Activated CD8-positive, alpha-beta T cell treated with anti-CD3 and anti-CD28 coated beads for 36 hours (primary cell): ENCODE measurements around the gene MCU. TPM values are rescaled to one million over a fixed set of nuclear protein-coding genes. Genes with fewer than 3 reads are reported as not detected.

Experiments used
- ATAC-seq: fragments of 200-7000 bp; cut with Tn5 transposase; one replicate; pipeline ENCODE4 v1.10.0; 2021; ENCODE audit warnings: mild to moderate bottlenecking, moderate library complexity
- CTCF ChIA-PET: fragments of 350-600 bp; sonication (Branson Sonifier 250); formaldehyde crosslinking; loops from one replicate; lab custom pipeline; 2021; ENCODE audit warnings: antibody characterized with exemption; lab: Charles Lee
- POLR2A ChIA-PET: fragments of 350-600 bp; sonication (Branson Sonifier 250); formaldehyde crosslinking; loops from one replicate; lab custom pipeline; 2021; ENCODE audit warnings: antibody characterized with exemption; lab: Charles Lee
- DNase-seq: peaks from one replicate; pipeline ENCODE4 v3.0.0-alpha.2; 2020
- H3K27ac Mint-ChIP-seq: one replicate; pipeline ENCODE4 v1.8.0; 2021; ENCODE audit warnings: mild to moderate bottlenecking, mixed read lengths
- H3K27me3 Mint-ChIP-seq: one replicate; pipeline ENCODE4 v1.8.0; 2021; ENCODE audit warnings: mixed read lengths
- H3K36me3 Mint-ChIP-seq: one replicate; pipeline ENCODE4 v1.8.0; 2021; ENCODE audit warnings: low read depth, mixed read lengths
- H3K4me1 Mint-ChIP-seq: one replicate; pipeline ENCODE4 v1.8.0; 2021; ENCODE audit warnings: low read depth, mixed read lengths
- H3K4me3 Mint-ChIP-seq: one replicate; pipeline ENCODE4 v1.8.0; 2021; ENCODE audit warnings: mild to moderate bottlenecking, moderate library complexity, mixed read lengths
- H3K9me3 Mint-ChIP-seq: one replicate; pipeline ENCODE4 v1.8.0; 2021; ENCODE audit warnings: mixed read lengths
- CTCF ChIP-seq: fragments of 200-600 bp; IDR thresholded peaks from one replicate; pipeline ENCODE4 v1.8.0; 2022; ENCODE audit warnings: antibody characterized with exemption, mild to moderate bottlenecking
- intact Hi-C: fragments of 100-400 bp; cut with micrococcal nuclease; formaldehyde crosslinking; loops from one replicate; pipeline ENCODE4 v1.10.0; 2022
- total RNA-seq, 2 experiments: library from RNA; stranded (reverse); gene quantifications; one replicate each; pipeline ENCODE4 v1.2.3, GENCODE V29; 2021

MCU gene
- total RNA-seq, 2 experiments from 2014 or later = 17.1 to 18.3 TPM

GRCh38 chr10:72692744-72692993 is 726 bp downstream of the MCU start:
- POLR2A ChIA-PET = interaction anchor here (0.6 to 1.5 kb wide), 6 partner anchors 44 to 360 kb away, joined by 3 to 4 read pairs (median 3); partner anchors contain the start of gene MICU1
- DNase-seq (no peak), ATAC-seq (peak; percentile 1)
- intact Hi-C loops = no loop called here
- CTCF ChIA-PET = interaction anchor here (2.2 to 3.1 kb wide), 2 partner anchors 141 to 328 kb away, joined by 5 to 13 read pairs; no protein-coding TSS in a partner anchor
- no peaks in the 10 kb centered on the region for H3K9me3 Mint-ChIP-seq
- H3K36me3 Mint-ChIP-seq = no peaks in the 10 kb centered on the region
- TF ChIP-seq CTCF = no peak
- H3K4me1 Mint-ChIP-seq = peaks cover 34% of the 10 kb centered on the region
- no peaks in the 10 kb centered on the region for H3K27me3 Mint-ChIP-seq
- H3K27ac Mint-ChIP-seq = peak overlapping the region; percentile 60
- peak overlapping the region; percentile 74 for H3K4me3 Mint-ChIP-seq

- no peak for TF ChIP-seq CTCF
- peak overlapping the region; percentile 60 for H3K27ac Mint-ChIP-seq
- intact Hi-C loops = no loop called here
- peaks cover 34% of the 10 kb centered on the region for H3K4me1 Mint-ChIP-seq
- H3K9me3 Mint-ChIP-seq = no peaks in the 10 kb centered on the region
- ATAC-seq (no peak), DNase-seq (peak; percentile 11)
- ChIA-PET POLR2A (interaction anchor here (0.6 to 1.5 kb wide), 7 partner anchors 44 to 361 kb away, joined by 3 to 4 read pairs (median 3); no protein-coding TSS in a partner anchor), CTCF (interaction anchor here (1.0 to 3.1 kb wide), 4 partner anchors 10 to 328 kb away, joined by 5 to 13 read pairs (median 6); no protein-coding TSS in a partner anchor)
- H3K36me3 Mint-ChIP-seq = no peaks in the 10 kb centered on the region
- no peaks in the 10 kb centered on the region for H3K27me3 Mint-ChIP-seq
- H3K4me3 Mint-ChIP-seq = peak overlapping the region; percentile 74
These were observed 1.2 kb downstream of the MCU start for GRCh38 chr10:72692994-72693781.

- POLR2A ChIA-PET = no interaction called here
- H3K27me3 Mint-ChIP-seq = no peaks in the 10 kb centered on the region
- CTCF ChIA-PET = interaction anchor here (0.6 to 3.1 kb wide), 7 partner anchors 10 to 367 kb away, joined by 3 to 13 read pairs (median 5); no protein-coding TSS in a partner anchor
- H3K36me3 Mint-ChIP-seq = no peaks in the 10 kb centered on the region
- H3K9me3 Mint-ChIP-seq = no peaks in the 10 kb centered on the region
- H3K4me3 Mint-ChIP-seq = no peak overlapping the region
- DNase-seq (no peak), ATAC-seq (no peak)
- TF ChIP-seq CTCF = no peak
- intact Hi-C loops = no loop called here
- no peak overlapping the region for H3K27ac Mint-ChIP-seq
- peaks cover 34% of the 10 kb centered on the region for H3K4me1 Mint-ChIP-seq
These were observed 2.8 kb downstream of the MCU start for GRCh38 chr10:72694476-72695369.

GRCh38 chr10:72695496-72695895 is 3.6 kb downstream of the MCU start:
- Mint-ChIP-seq H3K4me3 (no peak overlapping the region), H3K36me3 (no peaks in the 10 kb centered on the region), H3K4me1 (peaks cover 28% of the 10 kb centered on the region), H3K9me3 (no peaks in the 10 kb centered on the region), H3K27me3 (no peaks in the 10 kb centered on the region), H3K27ac (no peak overlapping the region)
- ChIA-PET POLR2A (no interaction called here), CTCF (interaction anchor here (0.6 to 3.1 kb wide), 5 partner anchors 11 to 331 kb away, joined by 3 to 13 read pairs (median 5); no protein-coding TSS in a partner anchor)
- TF ChIP-seq CTCF = no peak
- no peak for DNase-seq
- ATAC-seq = no peak
- intact Hi-C loops = no loop called here
